Activated effector memory CD4-positive, alpha-beta T cell treated with Interleukin-2 at 50 U/mL for 16 hours (primary cell): ENCODE data around the gene TRIM25.

Source experiments
- DNase-seq: peaks from one replicate; pipeline ENCODE4 v3.0.0-alpha.2; 2020

Gene TRIM25

GRCh38 chr17:56926270-56926669 is 12.4 kb upstream of the TRIM25 start:
- DNase-seq = no peak

GRCh38 chr17:56925088-56925487 is 11.2 kb upstream of the TRIM25 start:
- no peak for DNase-seq

- no peak for DNase-seq
Observed at GRCh38 chr17:56919717-56920116, 5.9 kb upstream of the TRIM25 start.

DNA sequence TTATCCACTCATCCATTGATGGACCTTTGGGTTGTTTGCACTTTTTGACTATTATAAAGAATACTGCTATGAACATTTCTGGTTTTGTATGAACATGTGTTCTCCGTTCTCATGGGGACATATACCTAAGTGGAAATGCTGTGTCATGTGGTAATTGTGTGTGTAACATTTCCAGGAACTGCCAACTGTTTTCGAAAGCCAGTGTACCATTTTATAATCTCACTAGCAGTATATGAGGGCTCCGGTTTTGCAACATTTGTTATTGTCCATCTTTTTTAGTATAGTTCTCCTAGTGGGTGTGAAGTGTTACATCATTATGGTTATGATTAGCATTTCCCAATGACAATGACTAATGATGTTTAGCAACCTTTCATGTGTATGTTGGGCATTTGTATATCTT is 5.1 kb upstream of the TRIM25 start:
- no peak for DNase-seq

GRCh38 chr17:56917559-56918296 is 3.9 kb upstream of the TRIM25 start:
- DNase-seq = no peak

GRCh38 chr17:56914581-56915273 is 878 bp upstream of the TRIM25 start:
- no peak for DNase-seq

- DNase-seq = no peak
Observed at GRCh38 chr17:56913353-56913866, 439 bp downstream of the TRIM25 start.

GRCh38 chr17:56913000-56913311 is 893 bp downstream of the TRIM25 start:
- DNase-seq = no peak

- DNase-seq = no peak
Observed at GRCh38 chr17:56912105-56912999, 1.5 kb downstream of the TRIM25 start.

- DNase-seq = no peak
Observed at GRCh38 chr17:56910509-56911235, 3.2 kb downstream of the TRIM25 start.

DNA sequence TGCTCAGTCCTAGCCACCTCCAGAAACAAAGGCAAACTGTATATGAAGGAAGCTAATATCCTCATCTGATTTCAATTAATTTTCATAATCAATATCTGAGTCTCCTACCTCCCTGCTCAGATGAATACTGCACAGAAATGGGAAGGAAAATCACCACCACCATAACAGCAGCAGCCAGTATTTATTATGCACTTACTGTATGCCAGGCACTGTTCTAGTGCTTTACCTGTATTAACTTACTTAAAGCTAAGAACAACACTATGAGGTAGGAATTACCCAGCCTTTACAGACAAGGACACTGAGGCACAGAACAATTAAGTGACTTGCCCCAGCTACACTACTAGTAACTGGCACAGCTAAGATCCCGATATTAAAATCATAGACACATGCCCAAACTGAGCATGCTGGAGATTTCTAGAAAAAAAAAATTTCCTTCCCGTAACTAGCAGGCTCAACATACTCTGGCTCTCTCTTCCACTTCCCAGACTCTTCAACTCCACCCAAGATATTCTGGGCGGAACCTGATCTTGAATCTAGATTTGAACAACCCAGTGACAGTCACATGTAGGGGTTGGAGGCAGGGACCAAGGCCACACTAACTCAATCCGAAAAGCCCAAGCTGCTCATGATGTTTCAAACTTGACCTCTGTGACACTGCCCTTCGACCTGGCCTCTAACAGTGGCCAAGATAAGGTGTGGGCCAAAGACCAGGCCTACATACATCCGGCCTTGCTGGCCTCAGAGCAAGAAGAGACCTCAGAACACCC is 3.9 kb downstream of the TRIM25 start:
- DNase-seq = no peak

DNA sequence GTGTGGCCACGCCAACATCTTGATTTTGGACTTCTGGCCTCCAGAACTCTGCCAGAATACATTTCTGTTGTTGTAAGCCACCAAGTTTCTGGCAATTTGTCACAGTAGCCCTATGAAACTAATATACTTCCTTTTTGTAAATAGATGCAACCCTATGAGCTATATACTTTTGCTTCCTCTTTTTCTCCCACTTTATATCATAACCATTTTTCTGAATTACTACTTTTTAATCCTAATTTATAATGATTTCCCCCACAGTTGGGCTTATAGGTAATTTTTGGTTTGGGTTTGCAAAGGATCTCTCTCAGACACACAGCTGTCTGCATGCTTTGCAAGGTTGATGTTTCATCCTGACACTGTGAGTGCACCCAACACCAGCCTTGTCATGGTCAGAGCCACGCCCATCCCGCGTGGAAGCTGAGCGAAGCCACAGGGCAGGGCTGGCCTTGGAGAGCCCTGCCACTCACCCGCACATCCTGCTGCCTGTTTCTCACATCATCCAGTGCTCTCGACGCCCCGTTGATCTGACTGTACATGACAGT is 5.8 kb downstream of the TRIM25 start:
- peak; percentile 39 for DNase-seq

GRCh38 chr17:56903560-56903959 is 10.3 kb downstream of the TRIM25 start:
- DNase-seq = no peak

DNA sequence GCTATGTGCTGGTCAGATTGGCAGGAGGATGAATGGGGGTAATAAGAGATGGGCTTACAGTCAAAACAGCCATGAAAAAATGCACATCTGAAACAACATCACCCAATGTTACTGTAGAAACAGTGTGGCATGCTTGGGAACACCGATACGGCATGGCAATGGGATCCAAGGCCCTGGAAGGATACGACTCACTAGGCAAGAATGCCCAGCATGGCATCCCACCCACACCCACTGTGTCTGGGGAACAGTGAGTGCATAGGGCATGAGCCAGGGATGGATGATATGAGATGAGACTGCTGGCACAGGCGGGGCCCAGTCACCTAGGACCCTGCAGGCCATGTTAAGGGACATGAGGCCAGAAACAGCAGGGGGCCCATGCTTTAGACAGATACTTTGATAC is 11.5 kb downstream of the TRIM25 start:
- no peak for DNase-seq

DNA sequence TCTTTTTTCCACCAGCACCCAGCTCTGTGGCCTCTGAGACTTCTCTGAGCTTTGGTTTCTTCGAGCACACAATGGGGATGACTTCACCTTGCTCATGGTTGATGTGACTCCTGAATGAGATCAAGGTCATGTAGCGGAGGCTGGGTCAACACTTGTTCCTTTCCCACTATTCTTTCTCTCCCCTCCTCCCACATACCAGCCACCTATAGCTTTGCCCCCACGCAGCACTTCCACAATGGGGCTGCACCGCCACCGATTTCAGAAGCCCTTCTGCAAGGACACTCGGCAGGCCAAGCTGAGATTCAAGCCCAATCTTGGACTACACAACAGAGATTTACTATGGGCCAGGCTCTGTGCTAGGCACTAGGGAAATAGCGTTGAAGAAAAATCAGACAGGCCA is 14.4 kb downstream of the TRIM25 start:
- no peak for DNase-seq

DNA sequence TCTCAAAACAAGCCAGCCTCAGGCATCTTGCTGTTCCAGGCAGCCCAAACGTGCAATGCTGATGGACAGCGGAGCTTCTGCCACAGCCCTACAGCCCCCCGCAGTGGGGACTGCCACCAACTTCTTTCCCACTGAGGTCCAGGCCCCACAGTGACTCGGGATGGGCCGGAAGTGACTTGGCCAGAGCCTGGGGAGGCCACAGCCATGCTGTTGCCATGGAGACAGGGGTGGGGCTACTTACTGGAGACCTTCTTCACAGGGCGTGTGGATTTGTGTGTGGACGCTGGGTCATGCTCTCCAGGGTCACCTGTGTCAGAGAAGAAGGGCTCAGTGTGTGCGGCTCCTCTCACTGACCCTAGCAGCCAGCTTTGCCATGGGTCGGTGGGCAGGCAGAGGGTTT is 15.0 kb downstream of the TRIM25 start:
- DNase-seq = no peak

DNA sequence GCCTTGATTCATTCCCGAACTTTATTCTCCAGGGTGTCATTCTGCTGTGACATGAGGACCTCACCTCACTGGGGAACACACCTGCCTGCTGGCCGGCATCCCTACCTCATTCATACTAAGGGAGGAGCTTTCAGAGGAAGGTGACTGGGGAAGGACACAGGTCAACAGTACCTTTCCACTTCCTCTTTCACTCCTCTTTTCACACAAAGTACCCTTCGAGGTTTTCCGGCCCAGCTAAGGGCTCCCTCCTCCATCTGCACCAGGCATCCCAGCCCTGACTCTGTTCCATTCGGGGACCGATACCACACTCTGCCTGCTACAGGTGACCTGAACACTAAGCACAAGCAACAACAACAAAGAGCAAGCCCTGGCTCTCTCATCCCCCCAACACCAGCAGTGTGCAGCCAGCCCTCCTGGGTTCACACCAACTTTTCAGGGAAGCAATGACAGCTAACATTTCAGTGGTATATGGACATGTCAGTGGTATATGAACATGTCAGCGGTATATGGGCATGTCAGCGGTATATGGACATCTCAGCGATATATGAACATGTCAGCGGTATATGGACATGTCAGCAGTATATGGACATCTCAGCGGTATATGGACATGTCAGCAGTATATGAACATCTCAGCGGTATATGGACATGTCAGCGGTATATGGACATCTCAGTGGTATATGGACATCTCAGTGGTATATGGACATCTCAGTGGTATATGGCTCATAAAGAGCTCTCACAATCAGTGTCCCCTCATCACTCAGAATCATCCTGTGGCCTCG is 16.0 kb downstream of the TRIM25 start:
- no peak for DNase-seq

GRCh38 chr17:56896968-56897359 is 16.9 kb downstream of the TRIM25 start:
- no peak for DNase-seq

GRCh38 chr17:56896217-56896967 is 17.5 kb downstream of the TRIM25 start:
- DNase-seq = no peak

DNA sequence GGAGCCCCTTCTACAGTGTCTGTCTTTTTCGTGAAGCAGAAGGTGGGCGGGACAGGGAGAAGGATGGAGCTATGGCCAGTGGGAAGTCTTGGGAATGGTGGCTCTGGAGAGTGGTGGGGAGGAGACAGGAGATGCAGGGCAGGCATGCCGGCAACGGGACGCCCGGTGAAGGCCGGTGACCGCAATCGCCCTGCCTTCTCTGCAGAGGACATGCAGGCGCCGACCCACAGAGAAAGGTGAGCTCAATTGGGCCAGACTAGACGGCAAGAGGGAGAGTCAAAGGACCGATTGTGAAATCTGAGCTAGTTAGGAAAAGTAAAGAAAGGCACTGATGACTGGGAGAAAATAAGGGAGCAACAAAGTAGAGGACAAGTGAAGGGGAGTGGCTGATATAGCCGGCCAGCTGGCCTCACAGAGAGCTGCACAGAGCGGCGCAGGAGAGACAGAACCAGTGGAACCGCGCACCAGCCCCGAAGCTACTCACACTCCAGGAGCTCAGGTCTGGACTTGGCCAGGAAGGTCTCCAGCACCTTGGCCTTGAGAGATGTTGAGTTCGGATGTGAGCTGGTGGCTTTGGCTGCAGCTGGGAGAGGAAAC is 18.9 kb downstream of the TRIM25 start:
- DNase-seq = no peak
